Right lobe of liver (tissue), 6 donors: ENCODE data around the gene MMP3. TPM values are rescaled to one million over a fixed set of nuclear protein-coding genes. Genes with fewer than 3 reads are reported as not detected.

Experiments used
- ATAC-seq, 4 donors: fragments of 200-7000 bp; cut with Tn5 transposase; one replicate each; pipeline ENCODE4 v1.9.1; 2020; ENCODE audit warnings: mild to moderate bottlenecking in 4 of 4, moderate library complexity in 4 of 4
- DNase-seq, 3 donors: peaks; one replicate each; pipeline ENCODE4 v3.0.0-alpha.2; 2020
- H3K27ac ChIP-seq, 3 donors: fragments of 200-600 bp; one replicate each; pipeline ENCODE4 v1.8.0; 2022
- H3K27me3 ChIP-seq, 2 donors: fragments of 200-600 bp; one replicate each; pipeline ENCODE4 v1.8.0; 2022
- H3K36me3 ChIP-seq, 4 donors: fragments of 200-600 bp; sonication (generic) in 1 of 4; one replicate each; pipeline versions ENCODE4 v1.5.1 to v1.8.0; 2017 to 2022; ENCODE audit warnings: control low read depth in 1 of 4
- H3K4me1 ChIP-seq, 4 donors: fragments of 200-600 bp; sonication (generic) in 1 of 4; one replicate each; pipeline versions ENCODE4 v1.5.1 to v1.8.0; 2017 to 2022; ENCODE audit warnings: control low read depth in 1 of 4
- H3K4me3 ChIP-seq, 3 donors: fragments of 200-600 bp; one replicate each; pipeline ENCODE4 v1.8.0; 2022
- H3K9me3 ChIP-seq, 4 donors: fragments of 200-600 bp; sonication (generic) in 1 of 4; one replicate each; pipeline versions ENCODE4 v1.5.1 to v1.8.0; 2017 to 2022; ENCODE audit warnings: control low read depth in 1 of 4
- CTCF ChIP-seq, 4 donors: fragments of 200-600 bp in 3 of 4; fragments of 450-650 bp in 1 of 4; IDR thresholded peaks; one replicate each; pipeline versions ENCODE4 v1.5.1 to v1.8.0; 2016 to 2022; ENCODE audit warnings: antibody characterized with exemption in 4 of 4, mild to moderate bottlenecking in 2 of 4
- POLR2A ChIP-seq: fragments of 450-650 bp; IDR thresholded peaks from one replicate; pipeline ENCODE4 v1.6.1; 2017; ENCODE audit warnings: antibody characterized with exemption, mild to moderate bottlenecking
- WGBS: methylation state at CpG from one replicate; pipeline ENCODE4 v1.1.6; 2018; ENCODE audit warnings: low coverage, low lambda C conversion rate; ENCODE audit not compliant: insufficient coverage; ENCODE audit errors: missing lambda C conversion rate; 5-methylcytosine and 5-hydroxymethylcytosine counted together
- intact Hi-C, 2 donors: fragments of 100-400 bp; cut with DNase I; formaldehyde crosslinking; loops; one replicate each; pipeline versions ENCODE4 v1.11.2 to v1.14.1; 2022
- total RNA-seq, 6 experiments: library from RNA; depleted of rRNA in 2 of 6; stranded (reverse); fragments of >200 nt in 2 of 6; fragmentation: NEBNext Ultra II Directional in 3 of 6; extraction: Animal tissue kit (Norgen Biotek cat#: 25700) in 3 of 6; gene quantifications; one replicate each; pipeline versions ENCODE4 v1.1.0 to v1.2.4, GENCODE V29; 2016 to 2023
- donor health status: DM: no; HTN: yes; CAD: no.
- donor health status: DM: no; HTN: no; CAD: no.
- donor health status: DM: no; HTN: no; CAD: no.
- donor health status: DM: no; HTN: yes; CAD: no.
- donor health status: DM: no; HTN: yes; CAD: no.

The MMP3 gene
- total RNA-seq, 6 experiments from 2014 or later: not detected

- DNase-seq (no peak), ATAC-seq (no peak)
- H3K4me3 ChIP-seq: no peak overlapping the region
- H3K27me3 ChIP-seq: no peaks in the 10 kb centered on the region
- no peaks in the 10 kb centered on the region for H3K9me3 ChIP-seq
- no peaks in the 10 kb centered on the region for H3K4me1 ChIP-seq
- WGBS: 92% methylated on average over 1 of the region's 1 CpG
- H3K27ac ChIP-seq: no peak overlapping the region
- H3K36me3 ChIP-seq: no peaks in the 10 kb centered on the region
- intact Hi-C loops: no loop called here
- TF ChIP-seq CTCF (IDR thresholded peaks at IDR 0.05): no peak
- no peak for TF ChIP-seq POLR2A
These were observed 21.3 kb upstream of the MMP3 start for GRCh38 chr11:102864724-102865123.

- intact Hi-C loops: no loop called here
- Histone ChIP-seq H3K27me3 (no peaks in the 10 kb centered on the region), H3K9me3 (no peaks in the 10 kb centered on the region), H3K27ac (no peak overlapping the region), H3K4me3 (no peak overlapping the region), H3K36me3 (no peaks in the 10 kb centered on the region), H3K4me1 (no peaks in the 10 kb centered on the region)
- DNase-seq (no peak), ATAC-seq (no peak)
- no peak for TF ChIP-seq POLR2A
- no peak for TF ChIP-seq CTCF (IDR thresholded peaks at IDR 0.05)
- WGBS: 41% methylated on average over 2 of the region's 2 CpGs
These were observed 10.5 kb upstream of the MMP3 start for GRCh38 chr11:102853956-102854355.

DNA sequence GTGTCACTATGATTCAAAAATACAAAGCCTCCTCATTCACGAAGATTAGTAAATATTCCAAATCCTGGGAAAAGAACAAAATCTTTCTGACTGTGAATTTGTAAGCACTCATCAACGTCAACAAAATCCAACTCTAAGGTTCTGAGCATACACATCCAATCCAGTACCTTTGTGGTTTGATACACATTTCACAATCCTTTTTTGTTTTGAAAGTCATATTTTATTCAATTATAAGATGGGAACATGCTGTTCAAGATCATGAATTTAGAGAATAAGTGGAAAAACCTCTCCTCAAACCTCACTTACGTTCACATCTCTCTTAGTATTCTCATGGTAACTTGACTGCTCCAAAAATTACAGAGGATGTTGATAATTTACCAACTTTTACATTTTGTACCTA, 9.6 kb upstream of the MMP3 start:
- Histone ChIP-seq H3K36me3 (no peaks in the 10 kb centered on the region), H3K4me3 (no peak overlapping the region), H3K27me3 (no peaks in the 10 kb centered on the region), H3K27ac (no peak overlapping the region), H3K9me3 (no peaks in the 10 kb centered on the region), H3K4me1 (no peaks in the 10 kb centered on the region)
- intact Hi-C loops: no loop called here
- TF ChIP-seq POLR2A: no peak
- no peak for TF ChIP-seq CTCF (IDR thresholded peaks at IDR 0.05)
- 43% methylated on average over 3 of the region's 3 CpGs for WGBS
- ATAC-seq: no peak
- no peak for DNase-seq

GRCh38 chr11:102850973-102851745, 7.8 kb upstream of the MMP3 start:
- intact Hi-C loops: no loop called here
- H3K27me3 ChIP-seq: no peaks in the 10 kb centered on the region
- H3K36me3 ChIP-seq: no peaks in the 10 kb centered on the region
- H3K9me3 ChIP-seq: no peaks in the 10 kb centered on the region
- no peak for ATAC-seq
- no peaks in the 10 kb centered on the region for H3K4me1 ChIP-seq
- WGBS: 59% methylated on average over 7 of the region's 7 CpGs
- H3K4me3 ChIP-seq: no peak overlapping the region
- no peak for DNase-seq
- H3K27ac ChIP-seq: no peak overlapping the region
- TF ChIP-seq CTCF (IDR thresholded peaks at IDR 0.05): no peak
- no peak for TF ChIP-seq POLR2A
